DND-41 (cell line): ENCODE results near the gene UBXN4.

ENCODE experiments used
- ATAC-seq: fragments of 200-7000 bp; cut with Tn5 transposase; 3 replicates; pipeline ENCODE4 v1.9.1; 2021; ENCODE audit warnings: low read depth; ENCODE audit not compliant: insufficient read depth
- DNase-seq: peaks from one replicate; pipeline ENCODE4 v3.0.0-alpha.2; 2020
- H2AFZ ChIP-seq: 2 replicates; pipeline ENCODE4 v1.6.0; 2012; ENCODE audit warnings: low read depth, low read length
- H3K27ac ChIP-seq: 2 replicates; pipeline ENCODE4 v1.5.1; 2012; ENCODE audit warnings: low read length, inconsistent platforms
- H3K27me3 ChIP-seq: fragments of 200-600 bp; sonication (generic); 2 replicates; pipeline ENCODE4 v1.6.0; 2012; ENCODE audit warnings: low read length, mild to moderate bottlenecking, inconsistent platforms; ENCODE audit not compliant: insufficient read depth, poor library complexity
- H3K36me3 ChIP-seq: 2 replicates; pipeline ENCODE4 v1.5.1; 2012; ENCODE audit warnings: low read length, inconsistent platforms; ENCODE audit not compliant: insufficient read depth
- H3K4me1 ChIP-seq: 2 replicates; pipeline ENCODE4 v1.5.1; 2012; ENCODE audit warnings: mild to moderate bottlenecking, low read length; ENCODE audit not compliant: insufficient read depth
- H3K4me2 ChIP-seq: 2 replicates; pipeline ENCODE4 v1.6.0; 2012; ENCODE audit warnings: mild to moderate bottlenecking, moderate library complexity, low read length, inconsistent platforms; ENCODE audit not compliant: insufficient read depth
- H3K4me3 ChIP-seq, 2 experiments: fragments of 200-600 bp in 1 of 2; shearing (Covaris generic) in 1 of 2; 2 replicates each; pipeline ENCODE4 v1.5.1; 2012 to 2016; ENCODE audit warnings: inconsistent platforms in 2 of 2, low read length in 2 of 2, mild to moderate bottlenecking in 2 of 2, low read depth in 1 of 2, moderate library complexity in 1 of 2
- H3K79me2 ChIP-seq: 2 replicates; pipeline ENCODE4 v1.6.0; 2012; ENCODE audit warnings: low read length, inconsistent platforms; ENCODE audit not compliant: insufficient read depth
- H3K9ac ChIP-seq: 2 replicates; pipeline ENCODE4 v1.6.0; 2012; ENCODE audit warnings: low read depth, mild to moderate bottlenecking, inconsistent platforms, low read length, moderate library complexity
- H3K9me3 ChIP-seq: 2 replicates; pipeline ENCODE4 v1.5.1; 2012; ENCODE audit warnings: low read length, moderate library complexity, mild to moderate bottlenecking, inconsistent platforms; ENCODE audit not compliant: insufficient read depth, severe bottlenecking
- H4K20me1 ChIP-seq: 2 replicates; pipeline ENCODE4 v1.6.0; 2012; ENCODE audit warnings: low read length; ENCODE audit not compliant: insufficient read depth
- CTCF ChIP-seq: IDR thresholded peaks from 2 replicates; pipeline ENCODE4 v1.5.1; 2012; ENCODE audit warnings: borderline replicate concordance, low read length, moderate library complexity, mild to moderate bottlenecking; ENCODE audit not compliant: poor library complexity, severe bottlenecking; ENCODE audit errors: extremely low read depth
- EZH2 ChIP-seq: IDR thresholded peaks from 3 replicates; pipeline ENCODE4 v1.6.1; 2012; ENCODE audit warnings: borderline replicate concordance, low read depth, mild to moderate bottlenecking, moderate library complexity, low read length, inconsistent platforms; ENCODE audit not compliant: severe bottlenecking

Gene UBXN4

GRCh38 chr2:135832891-135833290, 91.2 kb downstream of the UBXN4 start:
- H3K4me2 ChIP-seq, result no peak overlapping the region
- H3K4me1 ChIP-seq, result peaks cover 28% of the 10 kb centered on the region
- no peak overlapping the region for H3K4me3 ChIP-seq
- DNase-seq, result no peak
- H3K27ac ChIP-seq, result peak overlapping the region; percentile 24; the same call in 1 of the 2 replicates
- H3K9me3 ChIP-seq, result no peaks in the 10 kb centered on the region
- no peak overlapping the region for H2AFZ ChIP-seq
- H4K20me1 ChIP-seq, result no peaks in the 10 kb centered on the region
- no peaks in the 10 kb centered on the region for H3K27me3 ChIP-seq
- peaks cover 20% of the 10 kb centered on the region; the same call in 1 of the 2 replicates for H3K36me3 ChIP-seq
- ATAC-seq, result no peak
- peaks cover 5% of the 10 kb centered on the region; the same call in 1 of the 2 replicates for H3K79me2 ChIP-seq
- TF ChIP-seq EZH2 (no peak), CTCF (no peak)
- no peak overlapping the region; the same call in 1 of the 2 replicates for H3K9ac ChIP-seq
